GM12864 (cell line): ENCODE results near the gene DENND4C.
A peak's percentile ranks its signal among the peaks of the same experiment; 100 is the strongest.
"Not testable (repeated sequence)": the region's sequence is repeated elsewhere in the genome, so short reads cannot be mapped to it uniquely, and the experiment has no call there.

Experiments used
- DNase-seq: peaks from one replicate; pipeline ENCODE4 v3.0.0-alpha.2; 2011; ENCODE audit warnings: low read depth
- H3K4me3 ChIP-seq: 2 replicates; pipeline ENCODE4 v1.5.1; 2011; ENCODE audit warnings: mild to moderate bottlenecking, low read depth, low read length, control low read depth
- CTCF ChIP-seq: IDR thresholded peaks from 2 replicates; pipeline ENCODE4 v1.5.1; 2011; ENCODE audit warnings: low read depth, mild to moderate bottlenecking, moderate library complexity, low read length, control low read depth, inconsistent platforms; ENCODE audit errors: missing control alignments

The DENND4C gene

GRCh38 chr9:19410195-19410503, 179.7 kb downstream of the DENND4C start:
- DNase-seq, result no peak
- TF ChIP-seq CTCF, result no peak
- peak overlapping the region; percentile 78; the same call in 1 of the 2 replicates for H3K4me3 ChIP-seq

- TF ChIP-seq CTCF, result no peak
- H3K4me3 ChIP-seq, result no peak overlapping the region
- no peak for DNase-seq
Measured at GRCh38 chr9:19410594-19410993, 180.1 kb downstream of the DENND4C start.

DNA sequence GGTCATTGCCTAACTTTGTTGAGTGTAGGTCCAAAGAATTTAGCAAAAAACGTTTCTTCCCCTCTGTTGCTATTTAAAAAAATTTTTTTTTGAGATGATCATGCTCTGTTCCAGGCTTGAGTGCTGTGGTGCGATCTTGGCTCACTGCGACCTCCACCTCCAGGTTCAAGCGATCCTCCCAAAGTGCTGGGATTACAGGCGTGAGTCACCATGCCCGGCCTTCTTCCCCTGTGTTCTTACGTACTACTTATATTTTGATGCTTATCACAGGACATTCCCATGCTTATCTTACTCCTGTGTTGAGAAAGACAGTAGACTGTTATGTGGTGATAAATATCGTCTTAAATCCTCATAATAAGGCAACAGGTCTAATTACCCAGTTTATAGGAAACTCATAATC, 180.8 kb downstream of the DENND4C start:
- H3K4me3 ChIP-seq, result no peak overlapping the region
- DNase-seq, result no peak
- no peak for TF ChIP-seq CTCF

DNA sequence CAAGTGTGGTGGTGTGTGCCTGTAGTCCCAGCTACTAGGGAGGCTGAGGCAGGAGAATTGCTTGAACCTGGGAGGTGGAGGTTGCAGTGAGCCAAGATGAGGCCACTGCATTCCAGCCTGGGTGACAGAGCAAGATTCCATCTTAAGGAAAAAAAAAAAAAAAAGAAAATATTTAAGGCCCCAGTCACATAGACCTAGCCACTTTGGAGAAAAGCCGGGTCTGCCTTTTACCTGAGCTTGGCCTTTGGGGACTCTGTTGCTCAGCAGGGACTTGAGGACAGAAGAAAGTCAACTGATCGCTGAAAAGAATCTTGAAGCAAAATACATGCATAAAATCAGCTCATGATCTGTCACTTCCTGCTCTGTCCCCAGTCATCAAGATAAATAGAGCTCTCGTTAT, 183.0 kb downstream of the DENND4C start:
- not testable (repeated sequence) for H3K4me3 ChIP-seq, DNase-seq

- no peak for DNase-seq
- TF ChIP-seq CTCF, result no peak
- no peak overlapping the region for H3K4me3 ChIP-seq
Measured at GRCh38 chr9:19416143-19416542, 185.7 kb downstream of the DENND4C start.

- DNase-seq, result no peak
- H3K4me3 ChIP-seq, result no peak overlapping the region
- TF ChIP-seq CTCF, result no peak
Measured at GRCh38 chr9:19420877-19421276, 190.4 kb downstream of the DENND4C start.
